Panc1 (cell line): ENCODE measurements around the gene WT1. TPM values are rescaled to one million over a fixed set of nuclear protein-coding genes. Genes with fewer than 3 reads are reported as not detected.

Experiments
- ATAC-seq: fragments of 200-7000 bp; cut with Tn5 transposase; 2 replicates; pipeline ENCODE4 v1.9.1; 2020; ENCODE audit warnings: mild to moderate bottlenecking, moderate library complexity
- BruUV-seq: library from RNA; stranded (reverse); fragments of 400-500 nt; replicated peaks from 2 replicates; lab custom pipeline; 2021; lab: Mats Ljungman, UMichigan
- CTCF ChIA-PET: fragments of 300-600 bp; sonication (Branson Sonifier 250); formaldehyde crosslinking; loops from one replicate; lab custom pipeline; 2022; ENCODE audit warnings: antibody characterized with exemption; lab: Charles Lee
- POLR2A ChIA-PET: fragments of 300-600 bp; sonication (Branson Sonifier 250); formaldehyde crosslinking; loops from one replicate; lab custom pipeline; 2022; ENCODE audit warnings: antibody characterized with exemption; lab: Charles Lee
- DNase-seq: peaks from one replicate; pipeline ENCODE4 v3.0.0-alpha.2; 2010; ENCODE audit warnings: low read depth, low spot score
- H3K27ac ChIP-seq: 2 replicates; pipeline ENCODE4 v1.5.1; 2011; ENCODE audit warnings: mild to moderate bottlenecking, low read length, inconsistent platforms
- H3K27me3 ChIP-seq: fragments of 200-500 bp; sonication (Bioruptor generic); 2 replicates; pipeline ENCODE4 v1.6.0; 2014; ENCODE audit warnings: low read length, inconsistent platforms; ENCODE audit not compliant: control insufficient read depth, insufficient read depth
- H3K36me3 ChIP-seq: fragments of 200-500 bp; sonication (Bioruptor generic); 2 replicates; pipeline ENCODE4 v1.5.1; 2014; ENCODE audit warnings: inconsistent platforms, mild to moderate bottlenecking, low read length, moderate library complexity; ENCODE audit not compliant: control insufficient read depth, insufficient read depth
- H3K4me1 ChIP-seq: 2 replicates; pipeline ENCODE4 v1.5.1; 2011; ENCODE audit warnings: inconsistent platforms, mild to moderate bottlenecking, low read length, moderate library complexity; ENCODE audit not compliant: control insufficient read depth, insufficient read depth
- H3K4me3 ChIP-seq, 2 experiments: 2 replicates each; pipeline ENCODE4 v1.5.1; 2011 to 2012; ENCODE audit warnings: low read depth in 2 of 2, low read length in 2 of 2, mild to moderate bottlenecking in 2 of 2, inconsistent platforms in 1 of 2, moderate library complexity in 1 of 2
- H3K9me3 ChIP-seq: fragments of 200-500 bp; sonication (Bioruptor generic); 2 replicates; pipeline ENCODE4 v1.5.1; 2014; ENCODE audit warnings: low read depth, mild to moderate bottlenecking, inconsistent platforms, low read length, moderate library complexity; ENCODE audit not compliant: control insufficient read depth, insufficient read depth
- CTCF ChIP-seq: fragments of 450-650 bp; IDR thresholded peaks from 2 replicates; pipeline ENCODE4 v1.5.1; 2017; ENCODE audit warnings: mild to moderate bottlenecking
- POLR2AphosphoS5 ChIP-seq: IDR thresholded peaks from 2 replicates; pipeline ENCODE4 v1.6.1; 2012; ENCODE audit warnings: mild to moderate bottlenecking, low read depth, low read length, moderate library complexity
- SIN3A ChIP-seq: IDR thresholded peaks from 2 replicates; pipeline ENCODE4 v1.6.1; 2012; ENCODE audit warnings: low read depth, mild to moderate bottlenecking, low read length, moderate library complexity, borderline replicate concordance; ENCODE audit not compliant: insufficient read depth
- TCF7L2 ChIP-seq: IDR thresholded peaks from 2 replicates; pipeline ENCODE4 v1.6.1; 2011; ENCODE audit warnings: mild to moderate bottlenecking, low read depth, low read length, inconsistent platforms
- in situ Hi-C: cut with HindIII; loops from 2 replicates; pipeline ENCODE4 v1.10.0; 2016; ENCODE audit warnings: low sequenced_read_pairs, low pct_unique_long_range_greater_than_20kb
- intact Hi-C: fragments of 100-400 bp; cut with micrococcal nuclease; formaldehyde crosslinking; loops from one replicate; pipeline ENCODE4 v1.10.0; 2022; ENCODE audit not compliant: unreplicated experiment
- total RNA-seq: library from RNA; stranded (reverse); gene quantifications from one replicate; pipeline ENCODE4 v1.2.1, GENCODE V29; 2021; ENCODE audit not compliant: unreplicated experiment
- TF ChIP-seq, protein P1 (sequence below), 2 experiments: IDR thresholded peaks; 2 replicates each; pipeline ENCODE4 v1.6.1; 2011 to 2012; ENCODE audit warnings: low read depth in 2 of 2, control low read depth in 1 of 2, low read length in 1 of 2, mild to moderate bottlenecking in 1 of 2, moderate library complexity in 1 of 2; ENCODE audit not compliant: insufficient read depth in 1 of 2

Gene WT1
- total RNA-seq, 1 experiment from 2014 or later = 15.9 TPM

DNA sequence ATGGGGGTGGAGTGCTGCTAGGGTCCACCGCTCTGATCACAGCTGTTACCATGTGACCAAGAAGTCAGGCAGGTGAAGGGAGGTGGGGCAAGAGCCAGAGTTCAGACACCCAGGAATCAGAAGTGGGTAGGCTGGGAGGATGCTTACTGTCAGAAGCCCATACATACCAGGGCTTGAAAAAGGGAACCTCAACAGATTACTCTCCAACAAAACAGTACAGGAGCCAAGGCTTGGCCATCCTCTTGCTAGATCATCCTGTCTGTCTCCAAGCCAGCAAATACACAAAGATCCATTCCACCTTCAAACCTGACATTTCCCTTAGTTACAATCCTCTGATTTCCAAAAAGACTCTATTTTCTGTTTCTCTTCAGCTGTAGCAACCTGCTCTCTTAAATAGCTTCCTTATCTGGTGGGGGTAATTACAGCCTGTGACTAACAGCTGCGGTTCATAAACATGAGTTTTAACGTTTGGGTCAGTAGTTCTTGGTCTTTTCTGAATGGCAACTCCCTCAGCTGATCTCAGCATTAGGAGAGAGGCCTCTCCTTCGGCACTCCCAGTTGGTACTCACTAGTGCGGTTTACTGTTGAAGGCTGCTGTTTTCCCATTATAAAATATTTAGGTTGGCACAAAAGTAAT lies 31.1 kb upstream of the WT1 start:
- DNase-seq (no peak), ATAC-seq (peak; percentile 71)
- BruUV-seq = no TSS peak
- intact Hi-C loops (no loop called here), in situ Hi-C loops (no loop called here)
- Histone ChIP-seq H3K27ac (no peak overlapping the region), H3K4me3 (no peak overlapping the region), H3K27me3 (no peaks in the 10 kb centered on the region), H3K36me3 (no peaks in the 10 kb centered on the region), H3K9me3 (no peaks in the 10 kb centered on the region), H3K4me1 (0 out of 2 replicates have a peak, but pooled peaks cover 3% of the 10 kb centered on the region)
- no peak for TF ChIP-seq POLR2AphosphoS5
- no peak for TF ChIP-seq CTCF
- TF ChIP-seq, protein P1, sequence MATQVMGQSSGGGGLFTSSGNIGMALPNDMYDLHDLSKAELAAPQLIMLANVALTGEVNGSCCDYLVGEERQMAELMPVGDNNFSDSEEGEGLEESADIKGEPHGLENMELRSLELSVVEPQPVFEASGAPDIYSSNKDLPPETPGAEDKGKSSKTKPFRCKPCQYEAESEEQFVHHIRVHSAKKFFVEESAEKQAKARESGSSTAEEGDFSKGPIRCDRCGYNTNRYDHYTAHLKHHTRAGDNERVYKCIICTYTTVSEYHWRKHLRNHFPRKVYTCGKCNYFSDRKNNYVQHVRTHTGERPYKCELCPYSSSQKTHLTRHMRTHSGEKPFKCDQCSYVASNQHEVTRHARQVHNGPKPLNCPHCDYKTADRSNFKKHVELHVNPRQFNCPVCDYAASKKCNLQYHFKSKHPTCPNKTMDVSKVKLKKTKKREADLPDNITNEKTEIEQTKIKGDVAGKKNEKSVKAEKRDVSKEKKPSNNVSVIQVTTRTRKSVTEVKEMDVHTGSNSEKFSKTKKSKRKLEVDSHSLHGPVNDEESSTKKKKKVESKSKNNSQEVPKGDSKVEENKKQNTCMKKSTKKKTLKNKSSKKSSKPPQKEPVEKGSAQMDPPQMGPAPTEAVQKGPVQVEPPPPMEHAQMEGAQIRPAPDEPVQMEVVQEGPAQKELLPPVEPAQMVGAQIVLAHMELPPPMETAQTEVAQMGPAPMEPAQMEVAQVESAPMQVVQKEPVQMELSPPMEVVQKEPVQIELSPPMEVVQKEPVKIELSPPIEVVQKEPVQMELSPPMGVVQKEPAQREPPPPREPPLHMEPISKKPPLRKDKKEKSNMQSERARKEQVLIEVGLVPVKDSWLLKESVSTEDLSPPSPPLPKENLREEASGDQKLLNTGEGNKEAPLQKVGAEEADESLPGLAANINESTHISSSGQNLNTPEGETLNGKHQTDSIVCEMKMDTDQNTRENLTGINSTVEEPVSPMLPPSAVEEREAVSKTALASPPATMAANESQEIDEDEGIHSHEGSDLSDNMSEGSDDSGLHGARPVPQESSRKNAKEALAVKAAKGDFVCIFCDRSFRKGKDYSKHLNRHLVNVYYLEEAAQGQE (IDR thresholded peaks at IDR 0.05; ENCODE audit: insufficient read depth in 1 of 2, low read depth in 2 of 2, low read length in 1 of 2) = no peak
- TF ChIP-seq SIN3A = no peak
- TF ChIP-seq TCF7L2 = no peak
- CTCF ChIA-PET = no interaction called here
- POLR2A ChIA-PET = no interaction called here

GRCh38 chr11:32464078-32464477 lies 28.7 kb upstream of the WT1 start:
- ChIA-PET POLR2A (no interaction called here), CTCF (no interaction called here)
- Histone ChIP-seq H3K27me3 (no peaks in the 10 kb centered on the region), H3K4me3 (no peak overlapping the region), H3K4me1 (0 out of 2 replicates have a peak, but pooled peaks cover 3% of the 10 kb centered on the region), H3K36me3 (no peaks in the 10 kb centered on the region), H3K27ac (no peak overlapping the region), H3K9me3 (no peaks in the 10 kb centered on the region)
- no peak for ATAC-seq
- TF ChIP-seq TCF7L2 = no peak
- TF ChIP-seq, protein P1 (IDR thresholded peaks at IDR 0.05; ENCODE audit: insufficient read depth in 1 of 2, low read depth in 2 of 2, low read length in 1 of 2) = no peak
- TF ChIP-seq SIN3A = no peak
- no peak for TF ChIP-seq POLR2AphosphoS5
- TF ChIP-seq CTCF = no peak
- in situ Hi-C loops = no loop called here
- BruUV-seq = no TSS peak
- intact Hi-C loops = no loop called here
- DNase-seq = no peak
